Upper lobe of right lung (tissue), 1 donor: ENCODE data around the gene NUDT11. TPM values are rescaled to one million over a fixed set of nuclear protein-coding genes. Genes with fewer than 3 reads are reported as not detected.
"Not testable (repeated sequence)": the region's sequence is repeated elsewhere in the genome, so short reads cannot be mapped to it uniquely, and the experiment has no call there.

Experiments used
- ATAC-seq: fragments of 200-7000 bp; cut with Tn5 transposase; one replicate; pipeline ENCODE4 v1.9.1; 2020; ENCODE audit warnings: mild to moderate bottlenecking, moderate library complexity
- DNase-seq: peaks from one replicate; pipeline ENCODE4 v3.0.0-alpha.2; 2020
- H3K27ac ChIP-seq: fragments of 200-600 bp; one replicate; pipeline ENCODE4 v1.8.0; 2022
- H3K27me3 ChIP-seq: fragments of 200-600 bp; one replicate; pipeline ENCODE4 v1.8.0; 2022; ENCODE audit warnings: mild to moderate bottlenecking
- H3K36me3 ChIP-seq: fragments of 200-600 bp; one replicate; pipeline ENCODE4 v1.8.0; 2022
- H3K4me1 ChIP-seq: fragments of 200-600 bp; one replicate; pipeline ENCODE4 v1.8.0; 2022
- H3K4me3 ChIP-seq: fragments of 200-600 bp; one replicate; pipeline ENCODE4 v1.8.0; 2022; ENCODE audit warnings: mild to moderate bottlenecking
- H3K9me3 ChIP-seq: fragments of 200-600 bp; one replicate; pipeline ENCODE4 v1.8.0; 2022
- CTCF ChIP-seq: fragments of 200-600 bp; IDR thresholded peaks from one replicate; pipeline ENCODE4 v1.8.0; 2022; ENCODE audit warnings: antibody characterized with exemption
- intact Hi-C: fragments of 100-400 bp; cut with DNase I; formaldehyde crosslinking; loops from one replicate; pipeline ENCODE4 v1.11.0; 2022
- long read RNA-seq: library from polyadenylated mRNA; unstranded; transcript quantifications from one replicate; pipeline ENCODE4 v2.0.0, GENCODE V29; 2021
- total RNA-seq: library from RNA; stranded (reverse); fragmentation: NEBNext Ultra II Directional; extraction: Animal tissue kit (Norgen Biotek cat#: 25700); gene quantifications from one replicate; pipeline ENCODE4 v1.2.1, GENCODE V29; 2021
- donor health status: DM: no; HTN: yes; CAD: no; lungs with severe emphysema.

The NUDT11 gene
- 0.64 TPM for total RNA-seq
- long read RNA-seq, result 0 reads

GRCh38 chrX:51496501-51497291 lies at the start of gene NUDT11:
Gene NUDT11 (minus strand): TSS chrX:51496592. CDS start chrX:51496444, 148 bp downstream.
- Histone ChIP-seq H3K4me1 (no peaks in the 10 kb centered on the region), H3K9me3 (no peaks in the 10 kb centered on the region), H3K27ac (no peak within 1 kb of the TSS), H3K4me3 (peak within 1 kb of the TSS; percentile 49), H3K36me3 (no peaks in the 10 kb centered on the region), H3K27me3 (peaks cover 18% of the 10 kb centered on the region)
- TF ChIP-seq CTCF, result no peak
- ATAC-seq (peak; percentile 92), DNase-seq (peak; percentile 73)
- intact Hi-C loops, result no loop called here

- no peak overlapping the region for H3K27ac ChIP-seq
- no peaks in the 10 kb centered on the region for H3K27me3 ChIP-seq
- intact Hi-C loops, result no loop called here
- H3K4me3 ChIP-seq, result no peak overlapping the region
- no peaks in the 10 kb centered on the region for H3K36me3 ChIP-seq
- H3K9me3 ChIP-seq, result no peaks in the 10 kb centered on the region
- DNase-seq, result no peak
- ATAC-seq, result no peak
- TF ChIP-seq CTCF, result no peak
- H3K4me1 ChIP-seq, result no peaks in the 10 kb centered on the region
Measured at GRCh38 chrX:51520393-51520792, 24.0 kb upstream of the NUDT11 start.

- ATAC-seq, H3K36me3 ChIP-seq, H3K4me1 ChIP-seq, H3K9me3 ChIP-seq, DNase-seq, intact Hi-C loops, H3K4me3 ChIP-seq, H3K27ac ChIP-seq, H3K27me3 ChIP-seq: not testable (repeated sequence)
Measured at GRCh38 chrX:51519131-51519530, 22.7 kb upstream of the NUDT11 start.

GRCh38 chrX:51507551-51507950 lies 11.2 kb upstream of the NUDT11 start:
- H3K36me3 ChIP-seq, result no peaks in the 10 kb centered on the region
- ATAC-seq, result no peak
- DNase-seq, result no peak
- intact Hi-C loops, result no loop called here
- H3K4me3 ChIP-seq, result no peak overlapping the region
- no peaks in the 10 kb centered on the region for H3K27me3 ChIP-seq
- TF ChIP-seq CTCF, result no peak
- no peaks in the 10 kb centered on the region for H3K9me3 ChIP-seq
- no peaks in the 10 kb centered on the region for H3K4me1 ChIP-seq
- H3K27ac ChIP-seq, result no peak overlapping the region

GRCh38 chrX:51495701-51496488 lies 497 bp downstream of the NUDT11 start:
- peak overlapping the region; percentile 49 for H3K4me3 ChIP-seq
- intact Hi-C loops, H3K4me1 ChIP-seq, DNase-seq, H3K9me3 ChIP-seq, H3K27ac ChIP-seq, H3K36me3 ChIP-seq: not testable (repeated sequence)
- H3K27me3 ChIP-seq, result peaks cover 18% of the 10 kb centered on the region
- peak; percentile 46 for ATAC-seq

- Histone ChIP-seq H3K4me1 (no peaks in the 10 kb centered on the region), H3K36me3 (no peaks in the 10 kb centered on the region), H3K4me3 (no peak overlapping the region), H3K27ac (no peak overlapping the region), H3K9me3 (no peaks in the 10 kb centered on the region), H3K27me3 (peaks cover 18% of the 10 kb centered on the region)
- ATAC-seq (no peak), DNase-seq (no peak)
- no peak for TF ChIP-seq CTCF
- intact Hi-C loops, result no loop called here
Measured at GRCh38 chrX:51494409-51494808, 2.0 kb downstream of the NUDT11 start.
